Parathyroid adenoma (tissue), 2 donors: ENCODE results near the gene KDELR3.
A peak's percentile ranks its signal among the peaks of the same experiment; 100 is the strongest.

Experiments
- H2AFZ ChIP-seq: fragments of 300-600 bp; sonication (generic); one replicate; pipeline ENCODE4 v1.7.0; 2017; ENCODE audit warnings: antibody characterized with exemption, mild to moderate bottlenecking
- H3K27ac ChIP-seq: fragments of 300-600 bp; sonication (generic); one replicate; pipeline ENCODE4 v1.7.0; 2017
- H3K27me3 ChIP-seq: fragments of 300-600 bp; sonication (generic); one replicate; pipeline ENCODE4 v1.7.0; 2017; ENCODE audit warnings: low read length; ENCODE audit not compliant: control insufficient read depth, insufficient read depth
- H3K36me3 ChIP-seq: fragments of 300-600 bp; sonication (generic); one replicate; pipeline ENCODE4 v1.7.0; 2017; ENCODE audit warnings: low read length; ENCODE audit not compliant: control insufficient read depth, insufficient read depth
- H3K4me1 ChIP-seq: fragments of 300-600 bp; sonication (generic); one replicate; pipeline ENCODE4 v1.7.0; 2017; ENCODE audit warnings: control low read depth
- H3K4me2 ChIP-seq: fragments of 300-600 bp; sonication (generic); one replicate; pipeline ENCODE4 v1.7.0; 2017; ENCODE audit warnings: low read length
- H3K4me3 ChIP-seq: fragments of 300-600 bp; sonication (generic); one replicate; pipeline ENCODE4 v1.7.0; 2017; ENCODE audit warnings: low read depth, low read length
- H3K79me2 ChIP-seq: fragments of 300-600 bp; sonication (generic); one replicate; pipeline ENCODE4 v1.7.0; 2017; ENCODE audit warnings: control low read depth
- H3K9ac ChIP-seq: fragments of 300-600 bp; sonication (generic); one replicate; pipeline ENCODE4 v1.7.0; 2017; ENCODE audit warnings: mild to moderate bottlenecking
- H3K9me3 ChIP-seq: fragments of 300-600 bp; sonication (generic); one replicate; pipeline ENCODE4 v1.7.0; 2017; ENCODE audit warnings: low read length; ENCODE audit not compliant: control insufficient read depth
- TF ChIP-seq, protein P1 (sequence below): fragments of 300-600 bp; sonication (generic); IDR thresholded peaks from one replicate; pipeline ENCODE4 v1.7.0; 2017; ENCODE audit warnings: antibody characterized with exemption, mild to moderate bottlenecking
- donor health status: primary hyperparathyroidism.

Gene KDELR3

DNA sequence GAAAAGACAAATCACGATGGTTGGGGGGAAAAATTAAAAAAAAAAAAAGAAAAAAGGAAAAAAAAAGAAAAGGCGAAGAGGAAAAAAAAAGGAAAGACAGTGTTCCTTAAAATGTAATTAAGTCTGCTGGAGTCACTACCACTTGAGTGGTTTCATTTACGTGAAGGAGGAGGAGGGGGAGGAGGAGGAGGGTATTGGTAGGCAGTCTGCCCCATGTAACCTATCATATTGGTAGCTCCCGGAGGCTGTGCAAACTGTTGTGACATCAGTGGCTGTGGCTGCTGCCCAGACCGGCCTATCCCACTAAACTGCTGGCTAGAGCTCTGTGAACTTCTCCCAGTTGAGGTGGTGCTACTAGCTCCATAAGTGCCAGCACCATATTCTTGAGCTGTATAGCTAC lies 17.9 kb downstream of the KDELR3 start:
- H3K9ac ChIP-seq: no peak overlapping the region
- no peaks in the 10 kb centered on the region for H3K9me3 ChIP-seq
- H2AFZ ChIP-seq: no peak overlapping the region
- no peak overlapping the region for H3K4me3 ChIP-seq
- no peaks in the 10 kb centered on the region for H3K36me3 ChIP-seq
- H3K4me2 ChIP-seq: no peak overlapping the region
- H3K79me2 ChIP-seq: no peaks in the 10 kb centered on the region
- TF ChIP-seq, protein P1, sequence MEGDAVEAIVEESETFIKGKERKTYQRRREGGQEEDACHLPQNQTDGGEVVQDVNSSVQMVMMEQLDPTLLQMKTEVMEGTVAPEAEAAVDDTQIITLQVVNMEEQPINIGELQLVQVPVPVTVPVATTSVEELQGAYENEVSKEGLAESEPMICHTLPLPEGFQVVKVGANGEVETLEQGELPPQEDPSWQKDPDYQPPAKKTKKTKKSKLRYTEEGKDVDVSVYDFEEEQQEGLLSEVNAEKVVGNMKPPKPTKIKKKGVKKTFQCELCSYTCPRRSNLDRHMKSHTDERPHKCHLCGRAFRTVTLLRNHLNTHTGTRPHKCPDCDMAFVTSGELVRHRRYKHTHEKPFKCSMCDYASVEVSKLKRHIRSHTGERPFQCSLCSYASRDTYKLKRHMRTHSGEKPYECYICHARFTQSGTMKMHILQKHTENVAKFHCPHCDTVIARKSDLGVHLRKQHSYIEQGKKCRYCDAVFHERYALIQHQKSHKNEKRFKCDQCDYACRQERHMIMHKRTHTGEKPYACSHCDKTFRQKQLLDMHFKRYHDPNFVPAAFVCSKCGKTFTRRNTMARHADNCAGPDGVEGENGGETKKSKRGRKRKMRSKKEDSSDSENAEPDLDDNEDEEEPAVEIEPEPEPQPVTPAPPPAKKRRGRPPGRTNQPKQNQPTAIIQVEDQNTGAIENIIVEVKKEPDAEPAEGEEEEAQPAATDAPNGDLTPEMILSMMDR: no peak
- no peaks in the 10 kb centered on the region for H3K27me3 ChIP-seq
- H3K4me1 ChIP-seq: no peaks in the 10 kb centered on the region
- no peak overlapping the region for H3K27ac ChIP-seq

DNA sequence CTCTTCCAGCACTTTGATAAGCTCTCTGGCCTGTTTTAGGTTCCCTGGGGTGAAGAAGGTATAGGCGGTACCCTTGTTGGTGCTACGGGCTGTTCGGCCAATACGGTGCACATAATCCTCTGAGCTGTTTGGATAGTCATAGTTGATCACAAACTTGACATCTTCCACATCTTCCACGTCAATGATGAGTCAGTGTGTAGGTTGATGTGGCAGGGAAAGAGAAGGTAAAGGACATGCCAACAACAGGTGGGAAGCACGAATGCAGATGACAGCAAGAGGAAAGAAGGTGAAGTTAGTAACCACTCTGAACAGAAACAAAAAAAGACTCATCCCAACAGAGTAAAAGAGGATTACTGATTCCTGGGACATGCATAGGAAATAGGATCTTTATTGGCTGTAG lies 20.1 kb downstream of the KDELR3 start:
- Histone ChIP-seq H3K4me1 (no peaks in the 10 kb centered on the region), H3K79me2 (no peaks in the 10 kb centered on the region), H3K36me3 (peaks cover 4% of the 10 kb centered on the region), H3K4me2 (no peak overlapping the region), H3K27ac (no peak overlapping the region), H3K4me3 (no peak overlapping the region), H2AFZ (no peak overlapping the region), H3K9ac (no peak overlapping the region), H3K9me3 (no peaks in the 10 kb centered on the region), H3K27me3 (no peaks in the 10 kb centered on the region)
- TF ChIP-seq, protein P1: no peak

DNA sequence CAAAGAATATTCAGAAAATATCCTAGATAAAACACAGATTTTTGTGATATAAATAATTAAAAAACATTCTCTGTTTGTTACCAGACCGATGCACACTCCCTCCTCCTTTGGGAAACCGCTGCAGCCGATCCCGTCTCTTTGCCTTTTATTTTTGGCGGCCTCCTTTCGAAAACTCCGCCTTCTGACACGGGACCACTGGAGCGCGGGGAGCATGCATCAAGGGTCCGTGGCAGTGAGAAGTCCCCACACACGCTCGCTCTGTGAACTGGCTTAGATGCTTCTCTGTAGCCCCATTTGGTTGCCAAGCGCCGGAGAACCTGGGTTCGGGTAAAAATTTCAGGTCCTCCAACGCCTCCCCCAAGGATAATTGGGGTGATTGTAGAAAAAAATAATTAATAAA lies 21.2 kb downstream of the KDELR3 start:
- Histone ChIP-seq H2AFZ (no peak overlapping the region), H3K36me3 (peaks cover 4% of the 10 kb centered on the region), H3K4me2 (no peak overlapping the region), H3K9ac (no peak overlapping the region), H3K79me2 (no peaks in the 10 kb centered on the region), H3K27me3 (no peaks in the 10 kb centered on the region), H3K9me3 (no peaks in the 10 kb centered on the region), H3K4me1 (no peaks in the 10 kb centered on the region), H3K4me3 (no peak overlapping the region), H3K27ac (no peak overlapping the region)
- TF ChIP-seq, protein P1: no peak

DNA sequence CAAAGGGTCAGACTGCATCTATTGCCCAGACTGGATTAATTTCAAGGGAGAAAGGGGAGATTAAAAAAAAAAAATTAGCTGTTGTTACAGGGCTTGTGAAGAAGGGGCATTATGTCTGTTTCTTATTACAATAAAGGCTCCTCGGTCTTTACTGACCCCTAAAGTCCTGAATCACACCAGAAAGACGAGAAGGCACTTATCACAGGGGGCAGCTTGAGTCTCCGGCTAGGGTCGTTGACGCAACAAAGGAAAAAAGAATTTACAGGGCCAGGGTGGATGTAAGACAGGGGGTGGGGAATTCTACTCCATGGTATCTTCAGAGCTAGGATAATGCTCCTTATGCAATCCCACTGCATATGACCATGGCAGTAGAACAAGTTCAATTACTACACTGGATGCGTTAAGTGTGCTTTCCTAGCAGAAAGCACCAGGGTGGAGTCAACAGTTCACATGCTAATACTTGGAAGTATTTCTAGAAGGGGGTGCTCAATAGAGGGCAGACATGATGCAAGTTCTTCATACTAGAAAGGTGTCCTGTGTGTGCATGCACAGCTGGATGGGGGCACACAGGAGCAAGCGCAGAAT lies 21.8 kb downstream of the KDELR3 start:
- Histone ChIP-seq H3K4me3 (no peak overlapping the region), H3K9me3 (no peaks in the 10 kb centered on the region), H3K36me3 (peaks cover 4% of the 10 kb centered on the region), H3K4me2 (no peak overlapping the region), H2AFZ (no peak overlapping the region), H3K9ac (no peak overlapping the region), H3K4me1 (peaks cover under 1% of the 10 kb centered on the region), H3K79me2 (no peaks in the 10 kb centered on the region), H3K27ac (no peak overlapping the region), H3K27me3 (no peaks in the 10 kb centered on the region)
- TF ChIP-seq, protein P1: no peak

DNA sequence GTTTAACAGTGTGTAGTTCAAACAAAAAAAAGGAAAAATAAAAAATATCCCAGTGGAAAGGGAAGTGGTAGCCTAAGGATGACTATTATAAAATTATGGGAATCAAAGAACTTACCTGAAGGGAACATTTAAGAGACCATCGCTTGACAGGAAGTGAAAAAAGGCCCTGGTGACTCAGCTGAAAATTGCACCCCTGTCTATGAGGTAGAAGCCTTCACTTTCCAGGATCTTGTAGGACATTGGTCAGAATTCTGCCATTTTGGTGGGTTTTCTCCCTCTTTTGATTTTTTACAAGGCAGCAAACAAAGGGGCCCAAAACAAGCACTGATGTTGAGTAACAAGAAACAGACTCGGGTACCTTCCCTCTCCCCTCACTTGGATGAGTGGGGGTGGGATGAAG lies 22.6 kb downstream of the KDELR3 start:
- no peak overlapping the region for H3K4me3 ChIP-seq
- TF ChIP-seq, protein P1: no peak
- H3K27ac ChIP-seq: peak overlapping the region; percentile 42
- H3K27me3 ChIP-seq: no peaks in the 10 kb centered on the region
- H3K9me3 ChIP-seq: no peaks in the 10 kb centered on the region
- H3K79me2 ChIP-seq: no peaks in the 10 kb centered on the region
- peaks cover 4% of the 10 kb centered on the region for H3K36me3 ChIP-seq
- H3K9ac ChIP-seq: no peak overlapping the region
- no peak overlapping the region for H3K4me2 ChIP-seq
- H3K4me1 ChIP-seq: peaks cover 3% of the 10 kb centered on the region
- no peak overlapping the region for H2AFZ ChIP-seq
